H1 (cell line): ENCODE results near the gene GCGR. TPM values are rescaled to one million over a fixed set of nuclear protein-coding genes. Genes with fewer than 3 reads are reported as not detected.
A peak's percentile ranks its signal among the peaks of the same experiment; 100 is the strongest.

ENCODE experiments used
- CTCF ChIA-PET: fragments of 300-600 bp; sonication (Branson Sonifier 250); formaldehyde crosslinking; loops from one replicate; lab custom pipeline; 2021; ENCODE audit not compliant: partially characterized antibody; lab: Charles Lee
- POLR2A ChIA-PET: fragments of 300-600 bp; sonication (Branson Sonifier 250); formaldehyde crosslinking; loops from one replicate; lab custom pipeline; 2021; ENCODE audit warnings: inconsistent platforms; ENCODE audit not compliant: partially characterized antibody; lab: Charles Lee
- DNase-seq, 2 experiments: peaks; one replicate each; pipeline versions ENCODE4 v3.0.0 to v3.0.0-alpha.2; 2010 to 2022; ENCODE audit warnings: low spot score in 2 of 2, low read depth in 1 of 2, mixed read lengths in 1 of 2
- FAIRE-seq: peaks from 2 replicates; lab custom pipeline; 2011; peaks lifted over from hg19 to GRCh38; lab: Jason Lieb, UNC
- H2AFZ ChIP-seq: 2 replicates; pipeline ENCODE4 v1.8.1; 2012; ENCODE audit warnings: low read length, inconsistent platforms
- H2AK5ac ChIP-seq: 2 replicates; pipeline ENCODE4 v1.6.1; 2013; ENCODE audit warnings: low read depth, low read length
- H2BK120ac ChIP-seq: replicated peaks from 2 replicates; pipeline ENCODE3; 2013; ENCODE audit warnings: low read depth, low read length, inconsistent platforms
- H2BK12ac ChIP-seq: 2 replicates; pipeline ENCODE4 v1.6.1; 2013; ENCODE audit warnings: low read depth, low read length
- H2BK15ac ChIP-seq: 2 replicates; pipeline ENCODE4 v1.6.1; 2013; ENCODE audit warnings: low read length
- H2BK20ac ChIP-seq: 2 replicates; pipeline ENCODE4 v1.6.1; 2013; ENCODE audit warnings: low read length
- H2BK5ac ChIP-seq: 2 replicates; pipeline ENCODE4 v1.6.1; 2013; ENCODE audit warnings: low read depth, low read length
- H3K14ac ChIP-seq: 2 replicates; pipeline ENCODE4 v1.6.1; 2013; ENCODE audit warnings: inconsistent platforms; ENCODE audit not compliant: insufficient read length
- H3K18ac ChIP-seq: 2 replicates; pipeline ENCODE4 v1.6.1; 2013; ENCODE audit warnings: low read length; ENCODE audit errors: extremely low read depth
- H3K23ac ChIP-seq: 2 replicates; pipeline ENCODE4 v1.6.1; 2013; ENCODE audit warnings: inconsistent platforms; ENCODE audit not compliant: insufficient read length
- H3K23me2 ChIP-seq: 2 replicates; pipeline ENCODE4 v1.6.1; 2013; ENCODE audit warnings: low read depth, low read length
- H3K27ac ChIP-seq: 2 replicates; pipeline ENCODE4 v1.6.1; 2011; ENCODE audit warnings: low read depth, low read length, inconsistent platforms
- H3K27me3 ChIP-seq, 4 experiments: replicated peaks in 1 of 4; 1 replicate in 1 of 4; 2 replicates in 3 of 4; pipeline versions ENCODE4 v1.6.1 to v1.8.1; 2011 to 2013; ENCODE audit warnings: low read length in 3 of 4, mild to moderate bottlenecking in 3 of 4, inconsistent platforms in 2 of 4, mixed read lengths in 2 of 4, moderate library complexity in 1 of 4; ENCODE audit not compliant: control insufficient read depth in 3 of 4, insufficient read depth in 3 of 4; ENCODE audit errors: extremely low read depth in 1 of 4
- H3K36me3 ChIP-seq, 4 experiments: 2 replicates each; pipeline versions ENCODE4 v1.6.1 to v1.8.1; 2011 to 2013; ENCODE audit warnings: mild to moderate bottlenecking in 4 of 4, low read length in 3 of 4, moderate library complexity in 2 of 4, control low read depth in 1 of 4, inconsistent platforms in 1 of 4; ENCODE audit not compliant: insufficient read depth in 4 of 4, control insufficient read depth in 2 of 4
- H3K4ac ChIP-seq: replicated peaks from 2 replicates; pipeline ENCODE3; 2013; ENCODE audit warnings: low read length, low read depth, mixed read lengths, inconsistent platforms; ENCODE audit not compliant: insufficient read length
- H3K4me1 ChIP-seq, 4 experiments: replicated peaks in 1 of 4; 1 replicate in 1 of 4; 2 replicates in 3 of 4; pipeline versions ENCODE4 v1.6.1 to v1.8.1; 2011 to 2013; ENCODE audit warnings: low read length in 3 of 4, inconsistent platforms in 2 of 4, mixed read lengths in 1 of 4; ENCODE audit not compliant: insufficient read depth in 4 of 4, control insufficient read depth in 3 of 4
- H3K4me2 ChIP-seq, 2 experiments: 2 replicates each; pipeline versions ENCODE4 v1.6.1 to v1.8.1; 2011 to 2013; ENCODE audit warnings: low read depth in 2 of 2, low read length in 2 of 2, control low read depth in 1 of 2, inconsistent platforms in 1 of 2, mild to moderate bottlenecking in 1 of 2; ENCODE audit not compliant: insufficient read depth in 1 of 2
- H3K4me3 ChIP-seq, 4 experiments: fragments of 200-600, 300-600 bp in 1 of 4; sonication (generic), shearing (Covaris generic), sonication (Bioruptor Twin) in 1 of 4; 2 replicates each; pipeline versions ENCODE4 v1.5.1 to v1.8.1; 2011 to 2016; ENCODE audit warnings: low read length in 4 of 4, low read depth in 3 of 4, control low read depth in 2 of 4, inconsistent platforms in 2 of 4, mild to moderate bottlenecking in 2 of 4, mixed read lengths in 1 of 4, moderate library complexity in 1 of 4; ENCODE audit not compliant: insufficient read depth in 2 of 4; ENCODE audit errors: extremely low read depth in 1 of 4
- H3K56ac ChIP-seq: replicated peaks from 2 replicates; pipeline ENCODE3; 2013; ENCODE audit warnings: low read depth, mild to moderate bottlenecking, mixed read lengths, low read length, inconsistent platforms; ENCODE audit not compliant: insufficient read length
- H3K79me1 ChIP-seq: 2 replicates; pipeline ENCODE4 v1.6.1; 2013; ENCODE audit warnings: low read depth, low read length, control low read depth
- H3K79me2 ChIP-seq, 2 experiments: 2 replicates each; pipeline versions ENCODE4 v1.6.1 to v1.8.1; 2012 to 2013; ENCODE audit warnings: low read length in 2 of 2, mild to moderate bottlenecking in 2 of 2, inconsistent platforms in 1 of 2; ENCODE audit not compliant: insufficient read depth in 2 of 2, control insufficient read depth in 1 of 2
- H3K9ac ChIP-seq, 4 experiments: replicated peaks in 1 of 4; 1 replicate in 1 of 4; 2 replicates in 3 of 4; pipeline versions ENCODE4 v1.6.1 to v1.8.1; 2011 to 2013; ENCODE audit warnings: low read depth in 3 of 4, low read length in 3 of 4, control low read depth in 2 of 4, mild to moderate bottlenecking in 2 of 4, moderate library complexity in 2 of 4, inconsistent platforms in 1 of 4; ENCODE audit errors: extremely low read depth in 1 of 4
- H3K9me3 ChIP-seq, 2 experiments: 2 replicates each; pipeline versions ENCODE4 v1.6.1 to v1.8.1; 2012 to 2013; ENCODE audit warnings: mild to moderate bottlenecking in 2 of 2, moderate library complexity in 2 of 2, control low read depth in 1 of 2, inconsistent platforms in 1 of 2, low read depth in 1 of 2, low read length in 1 of 2, mixed read lengths in 1 of 2; ENCODE audit not compliant: insufficient read depth in 2 of 2
- H4K20me1 ChIP-seq, 2 experiments: replicated peaks in 1 of 2; 2 replicates each; pipeline versions ENCODE3 to v1.8.1; 2011 to 2013; ENCODE audit warnings: inconsistent platforms in 2 of 2, low read length in 2 of 2, mild to moderate bottlenecking in 1 of 2; ENCODE audit not compliant: insufficient read depth in 2 of 2, control insufficient read depth in 1 of 2
- H4K5ac ChIP-seq: 2 replicates; pipeline ENCODE4 v1.6.1; 2013; ENCODE audit warnings: low read length, low read depth, mixed read lengths, inconsistent platforms; ENCODE audit not compliant: insufficient read length
- H4K8ac ChIP-seq: 2 replicates; pipeline ENCODE4 v1.8.0; 2013; ENCODE audit warnings: mild to moderate bottlenecking, moderate library complexity, low read length, inconsistent platforms; ENCODE audit not compliant: insufficient read depth; ENCODE audit errors: extremely low read depth
- H4K91ac ChIP-seq: replicated peaks from 2 replicates; pipeline ENCODE3; 2013; ENCODE audit warnings: low read length, mixed read lengths, inconsistent platforms; ENCODE audit not compliant: insufficient read length
- CBX5 ChIP-seq: fragments of 300-800, 300-1000 bp; sonication (generic); IDR thresholded peaks from 2 replicates; pipeline ENCODE4 v1.7.1; 2016; ENCODE audit warnings: antibody characterized with exemption, low read length, low read depth
- HDAC6 ChIP-seq: IDR thresholded peaks from one replicate; pipeline ENCODE4 v1.7.1; 2012; ENCODE audit warnings: low read depth, mild to moderate bottlenecking, inconsistent platforms, low read length, moderate library complexity
- RAD21 ChIP-seq, 2 experiments: IDR thresholded peaks in 1 of 2; conservative IDR thresholded peaks in 1 of 2; 2 replicates each; pipeline ENCODE4 v1.6.1; 2011; ENCODE audit warnings: low read depth in 2 of 2, low read length in 2 of 2, improper control_type of control experiment in 1 of 2, inconsistent platforms in 1 of 2, mild to moderate bottlenecking in 1 of 2, moderate library complexity in 1 of 2
- RNF2 ChIP-seq: fragments of 200-900, 300-1000 bp; sonication (generic); IDR thresholded peaks from 2 replicates; pipeline ENCODE4 v1.7.1; 2016; ENCODE audit warnings: borderline replicate concordance, low read depth, mild to moderate bottlenecking, antibody characterized with exemption, low read length; ENCODE audit not compliant: poor library complexity, severe bottlenecking; ENCODE audit errors: missing control alignments
- USF2 ChIP-seq: IDR thresholded peaks from 2 replicates; pipeline ENCODE4 v1.6.1; 2011; ENCODE audit warnings: low read length, improper control_type of control experiment
- WGBS, 2 experiments: shearing (Covaris generic) in 1 of 2; methylation state at CpG; one replicate each; pipeline versions ENCODE4 v1.1.6 to v1.1.7; 2013 to 2015; ENCODE audit warnings: low lambda C conversion rate in 2 of 2, mixed read lengths in 2 of 2, inconsistent platforms in 1 of 2, low coverage in 1 of 2, missing lambda C conversion rate in 1 of 2; ENCODE audit not compliant: insufficient replicate concordance in 2 of 2, insufficient coverage in 1 of 2, insufficient read length in 1 of 2; ENCODE audit errors: extremely low coverage in 1 of 2, missing lambda C conversion rate in 1 of 2; 5-methylcytosine and 5-hydroxymethylcytosine counted together
- polyA plus RNA-seq, 7 experiments: library from polyadenylated mRNA; depleted of rRNA in 3 of 7; stranded (reverse) in 5 of 7; unstranded in 2 of 7; fragments of >200 nt in 5 of 7; fragments of 200-250 nt in 2 of 7; gene quantifications; 1 replicate in 5 of 7; 2 replicates in 1 of 7; 4 replicates in 1 of 7; pipeline versions ENCODE4 v1.2.1 to v1.2.3, GENCODE V29; 2011 to 2013; ENCODE audit warnings: missing spikeins in 2 of 7, mixed read lengths in 2 of 7
- total RNA-seq: library from RNA; stranded (reverse); fragmentation: NEBNext Ultra II Directional; extraction: Animal tissue kit (Norgen Biotek cat#: 25700); gene quantifications from 2 replicates; pipeline ENCODE4 v1.2.1, GENCODE V29; 2021

Gene GCGR
- total and polyA plus RNA-seq, 2 of the 8 experiments (the other 6 are each of a cell fraction or from before 2014, with no cell fraction given): 0.44 to 0.56 TPM

- no peak overlapping the region for H4K5ac ChIP-seq
- H3K18ac ChIP-seq: no peak overlapping the region
- DNase-seq (no peak), FAIRE-seq (no peak)
- no peak overlapping the region; the same call in 1 of the 2 replicates for H2BK12ac ChIP-seq
- ChIA-PET POLR2A (interaction anchor here (1.0 kb wide), 1 partner anchor 57 kb away, joined by 5 read pairs; no protein-coding TSS in a partner anchor), CTCF (no interaction called here)
- peak overlapping the region; percentile 73 for H3K23ac ChIP-seq
- H3K4ac ChIP-seq: peak overlapping the region; percentile 94
- H3K4me3 ChIP-seq: no peak overlapping the region
- H2BK20ac ChIP-seq: no peak overlapping the region
- no peak overlapping the region for H3K4me2 ChIP-seq
- peaks cover 15% of the 10 kb centered on the region; the same call in 1 of the 2 replicates for H3K23me2 ChIP-seq
- peak overlapping the region; percentile 46 for H2AK5ac ChIP-seq
- H3K79me1 ChIP-seq: no peaks in the 10 kb centered on the region
- H2BK120ac ChIP-seq: peak overlapping the region; percentile 22
- peak overlapping the region; percentile 95 for H4K91ac ChIP-seq
- H4K20me1 ChIP-seq: peaks cover 0 to 12% of the 10 kb centered on the region in 2 experiments
- H2BK15ac ChIP-seq: peak overlapping the region; percentile 23; the same call in 1 of the 2 replicates
- H2BK5ac ChIP-seq: no peak overlapping the region
- H2AFZ ChIP-seq: no peak overlapping the region
- no peaks in the 10 kb centered on the region; a peak in 1 of 4 replicates for H3K9me3 ChIP-seq
- no peak overlapping the region; a peak in 1 of 7 replicates for H3K9ac ChIP-seq
- peak overlapping the region; percentile 100 for H3K56ac ChIP-seq
- H4K8ac ChIP-seq: no peak overlapping the region
- TF ChIP-seq RNF2 (no peak), HDAC6 (no peak), RAD21 (IDR thresholded peaks at IDR 0.05 in 1 of 2, conservative IDR thresholded peaks at IDR 0.05 in 1 of 2; ENCODE audit: low read depth in 2 of 2, low read length in 2 of 2) (no peak), USF2 (no peak), CBX5 (no peak)
- H3K27ac ChIP-seq: no peak overlapping the region
- peaks cover 0 to 4% (median 0%) of the 10 kb centered on the region in 4 experiments; a peak in 1 of 7 replicates for H3K27me3 ChIP-seq
- no peak overlapping the region for H3K14ac ChIP-seq
- H3K36me3 ChIP-seq: no peaks in the 10 kb centered on the region
- WGBS, 2 experiments: 91% methylated on average over 8 of the region's 8 CpGs; no CpG with 5 or more reads in 1 of the 2 experiments
- no peaks in the 10 kb centered on the region for H3K4me1 ChIP-seq
- H3K79me2 ChIP-seq: no peaks in the 10 kb centered on the region
Measured at GRCh38 chr17:81792675-81793615, 11.0 kb upstream of the GCGR start.
